HCT116 (cell line): ENCODE results near the gene LDLRAD4. TPM values are rescaled to one million over a fixed set of nuclear protein-coding genes. Genes with fewer than 3 reads are reported as not detected.

Experiments used
- ATAC-seq: fragments of 200-7000 bp; cut with Tn5 transposase; 2 replicates; pipeline ENCODE4 v1.9.1; 2020; ENCODE audit warnings: mild to moderate bottlenecking, moderate library complexity
- BruUV-seq: library from RNA; stranded (reverse); fragments of 400-500 nt; replicated peaks from 2 replicates; lab custom pipeline; 2021; lab: Mats Ljungman, UMichigan
- CTCF ChIA-PET: fragments of 300-600 bp; sonication (Branson Sonifier 250); formaldehyde crosslinking; loops from one replicate; lab custom pipeline; 2021; ENCODE audit warnings: antibody characterized with exemption; lab: Charles Lee
- POLR2A ChIA-PET: fragments of 300-600, 350-600 bp; sonication (Branson Sonifier 250); formaldehyde crosslinking; loops from one replicate; lab custom pipeline; 2021; ENCODE audit warnings: antibody characterized with exemption; lab: Charles Lee
- RAD21 ChIA-PET, 2 experiments: fragments of 300-600 bp; sonication (Branson Sonifier 250); formaldehyde crosslinking; loops; one replicate each; lab custom pipeline; 2023; ENCODE audit warnings: low total read pairs in 2 of 2; ENCODE audit not compliant: uncharacterized antibody in 2 of 2, unreplicated experiment in 2 of 2, low non-redundant PET in 1 of 2; lab: Charles Lee
- DNase-seq: peaks from one replicate; pipeline ENCODE4 v3.0.0-alpha.2; 2010; ENCODE audit warnings: low read depth, low spot score
- H2AFZ ChIP-seq: fragments of 200-600 bp; shearing (Covaris generic), sonication (generic); 2 replicates; pipeline ENCODE4 v1.6.1; 2017; ENCODE audit warnings: low read depth, mixed run types, mixed read lengths, antibody characterized with exemption, low read length; ENCODE audit not compliant: poor library complexity, severe bottlenecking
- H3K27ac ChIP-seq: 2 replicates; pipeline ENCODE4 v1.5.1; 2012; ENCODE audit warnings: low read depth, low read length
- H3K27me3 ChIP-seq: fragments of 200-600 bp; sonication (generic); 2 replicates; pipeline ENCODE4 v1.6.1; 2016; ENCODE audit warnings: mixed run types, low read length, mixed read lengths; ENCODE audit not compliant: insufficient read depth
- H3K36me3 ChIP-seq, 2 experiments: fragments of 200-500 bp in 1 of 2; fragments of 200-600 bp in 1 of 2; sonication (Bioruptor generic) in 1 of 2; sonication (generic) in 1 of 2; 2 replicates each; pipeline versions ENCODE4 v1.5.1 to v1.6.1; 2014 to 2016; ENCODE audit warnings: low read length in 2 of 2, inconsistent platforms in 1 of 2, mixed read lengths in 1 of 2, mixed run types in 1 of 2; ENCODE audit not compliant: insufficient read depth in 2 of 2, control insufficient read depth in 1 of 2
- H3K4me1 ChIP-seq, 2 experiments: fragments of 200-600 bp in 1 of 2; sonication (generic) in 1 of 2; 2 replicates each; pipeline versions ENCODE4 v1.5.1 to v1.6.1; 2012 to 2017; ENCODE audit warnings: low read length in 2 of 2, inconsistent platforms in 1 of 2, mild to moderate bottlenecking in 1 of 2, mixed read lengths in 1 of 2, mixed run types in 1 of 2, moderate library complexity in 1 of 2; ENCODE audit not compliant: insufficient read depth in 2 of 2, control insufficient read depth in 1 of 2
- H3K4me2 ChIP-seq: fragments of 200-600 bp; sonication (generic); 2 replicates; pipeline ENCODE4 v1.6.1; 2017; ENCODE audit warnings: mixed run types, low read length, mixed read lengths
- H3K4me3 ChIP-seq, 2 experiments: fragments of 200-600 bp in 1 of 2; sonication (generic) in 1 of 2; replicated peaks in 1 of 2; 2 replicates each; pipeline ENCODE4 v1.5.1; 2011 to 2016; ENCODE audit warnings: low read length in 2 of 2, control low read depth in 1 of 2, low read depth in 1 of 2, mild to moderate bottlenecking in 1 of 2, mixed read lengths in 1 of 2, mixed run types in 1 of 2
- H3K79me2 ChIP-seq: fragments of 200-600 bp; sonication (generic); 2 replicates; pipeline ENCODE4 v1.6.1; 2017; ENCODE audit warnings: mild to moderate bottlenecking, mixed run types, low read length, moderate library complexity, mixed read lengths; ENCODE audit not compliant: insufficient read depth
- H3K9ac ChIP-seq: fragments of 200-600 bp; sonication (generic); 2 replicates; pipeline ENCODE4 v1.6.1; 2016; ENCODE audit warnings: low read length, mixed read lengths
- H3K9me2 ChIP-seq: fragments of 200-600 bp; sonication (generic), shearing (Covaris generic); 2 replicates; pipeline ENCODE4 v1.6.1; 2017; ENCODE audit warnings: mixed run types, mild to moderate bottlenecking, moderate library complexity; ENCODE audit not compliant: insufficient read depth
- H3K9me3 ChIP-seq, 2 experiments: fragments of 200-500 bp in 1 of 2; fragments of 200-600 bp in 1 of 2; sonication (Bioruptor generic) in 1 of 2; sonication (generic) in 1 of 2; 2 replicates each; pipeline ENCODE4 v1.6.1; 2014 to 2017; ENCODE audit warnings: low read length in 2 of 2, mixed read lengths in 2 of 2, inconsistent platforms in 1 of 2, low read depth in 1 of 2, mild to moderate bottlenecking in 1 of 2, mixed run types in 1 of 2, moderate library complexity in 1 of 2; ENCODE audit not compliant: control insufficient read depth in 1 of 2, insufficient read depth in 1 of 2
- H4K20me1 ChIP-seq: fragments of 200-600 bp; sonication (generic), shearing (Covaris generic); 2 replicates; pipeline ENCODE4 v1.6.1; 2017; ENCODE audit warnings: mixed run types, mild to moderate bottlenecking, moderate library complexity; ENCODE audit not compliant: insufficient read depth
- CBX3 ChIP-seq: IDR thresholded peaks from 2 replicates; pipeline ENCODE4 v1.6.1; 2012; ENCODE audit warnings: low read depth
- CEBPB ChIP-seq: IDR thresholded peaks from 2 replicates; pipeline ENCODE4 v1.6.1; 2012; ENCODE audit warnings: low read depth
- CTCF ChIP-seq, 3 experiments: fragments of 200-600 bp in 1 of 3; sonication (generic) in 1 of 3; IDR thresholded peaks in 2 of 3; conservative IDR thresholded peaks in 1 of 3; 2 replicates each; pipeline ENCODE4 v1.5.1; 2012 to 2017; ENCODE audit warnings: low read depth in 2 of 3, low read length in 2 of 3, antibody characterized with exemption in 1 of 3, borderline replicate concordance in 1 of 3, control low read depth in 1 of 3, mild to moderate bottlenecking in 1 of 3, mixed read lengths in 1 of 3, mixed run types in 1 of 3, moderate library complexity in 1 of 3; ENCODE audit not compliant: insufficient read depth in 1 of 3
- EGR1 ChIP-seq: IDR thresholded peaks from 2 replicates; pipeline ENCODE4 v1.6.1; 2012; ENCODE audit warnings: low read depth
- EZH2phosphoT487 ChIP-seq: fragments of 200-600 bp; IDR thresholded peaks from 2 replicates; pipeline ENCODE4 v1.6.1; 2018; ENCODE audit warnings: antibody characterized with exemption, borderline replicate concordance
- FOSL1 ChIP-seq: IDR thresholded peaks from 2 replicates; pipeline ENCODE4 v1.6.1; 2012; ENCODE audit warnings: low read depth
- POLR2AphosphoS5 ChIP-seq: IDR thresholded peaks from 2 replicates; pipeline ENCODE4 v1.6.1; 2011; ENCODE audit warnings: mild to moderate bottlenecking, low read depth, low read length, moderate library complexity
- REST ChIP-seq: IDR thresholded peaks from 2 replicates; pipeline ENCODE4 v1.6.1; 2012; ENCODE audit warnings: low read depth
- SIN3A ChIP-seq: IDR thresholded peaks from 2 replicates; pipeline ENCODE4 v1.6.1; 2012; ENCODE audit warnings: low read depth
- SP1 ChIP-seq: IDR thresholded peaks from 2 replicates; pipeline ENCODE4 v1.6.1; 2012; ENCODE audit warnings: low read depth
- SRF ChIP-seq: IDR thresholded peaks from 2 replicates; pipeline ENCODE4 v1.6.1; 2012; ENCODE audit warnings: low read depth
- TCF7L2 ChIP-seq: IDR thresholded peaks from 2 replicates; pipeline ENCODE4 v1.7.0; 2011; ENCODE audit warnings: borderline replicate concordance, inconsistent platforms; ENCODE audit not compliant: insufficient read depth, insufficient read length; ENCODE audit errors: extremely low read depth
- YY1 ChIP-seq: IDR thresholded peaks from 2 replicates; pipeline ENCODE4 v1.6.1; 2011; ENCODE audit warnings: low read length, low read depth, moderate library complexity, mild to moderate bottlenecking; ENCODE audit not compliant: insufficient replicate concordance; ENCODE audit errors: extremely low read depth
- ZBTB33 ChIP-seq: IDR thresholded peaks from 2 replicates; pipeline ENCODE4 v1.6.1; 2011; ENCODE audit warnings: mild to moderate bottlenecking, low read length, moderate library complexity; ENCODE audit not compliant: insufficient replicate concordance; ENCODE audit errors: extremely low read depth
- ZFX ChIP-seq: fragments of 450-650 bp; IDR thresholded peaks from 2 replicates; pipeline ENCODE4 v1.6.1; 2017
- ZNF274 ChIP-seq: fragments of 200-500 bp; sonication (Bioruptor generic); IDR thresholded peaks from 2 replicates; pipeline ENCODE4 v1.6.1; 2014; ENCODE audit warnings: mild to moderate bottlenecking, low read depth, low read length, inconsistent platforms
- intact Hi-C: fragments of 100-400 bp; cut with micrococcal nuclease; formaldehyde crosslinking; loops from 2 replicates; pipeline ENCODE4 v1.10.0; 2022
- total RNA-seq: library from RNA; stranded (reverse); gene quantifications from one replicate; pipeline ENCODE4 v1.2.1, GENCODE V29; 2021; ENCODE audit not compliant: unreplicated experiment

LDLRAD4 gene
- total RNA-seq, 1 experiment from 2014 or later = 1.2 TPM

- Histone ChIP-seq H3K79me2 (no peaks in the 10 kb centered on the region), H2AFZ (no peak overlapping the region), H3K4me2 (no peak overlapping the region)
- RAD21 ChIA-PET = no interaction called here
- BruUV-seq = no TSS peak
- no peak for TF ChIP-seq SIN3A
- TF ChIP-seq CBX3 = no peak
- TF ChIP-seq SP1 = no peak
- no peak for TF ChIP-seq SRF
- no peak for TF ChIP-seq POLR2AphosphoS5
- no peak for TF ChIP-seq ZNF274
- TF ChIP-seq CEBPB = no peak
- TF ChIP-seq TCF7L2 = no peak
- no peak for TF ChIP-seq EGR1
- TF ChIP-seq YY1 = no peak
- TF ChIP-seq CTCF (IDR thresholded peaks at IDR 0.05 in 2 of 3, conservative IDR thresholded peaks at IDR 0.05 in 1 of 3; ENCODE audit: borderline replicate concordance in 1 of 3, insufficient read depth in 1 of 3, low read depth in 2 of 3, low read length in 2 of 3) = no peak
- no peak for TF ChIP-seq FOSL1
- TF ChIP-seq REST = no peak
- TF ChIP-seq ZBTB33 = no peak
- no peak for TF ChIP-seq ZFX
- TF ChIP-seq EZH2phosphoT487 = no peak
- TF ChIP-seq, all 23 proteins: peak for 0
- intact Hi-C loops = no loop called here
- Histone ChIP-seq H3K4me1 (no peaks in the 10 kb centered on the region), H3K9me2 (no peaks in the 10 kb centered on the region), H3K4me3 (no peak overlapping the region), H3K27ac (no peak overlapping the region), H3K9ac (no peak overlapping the region), H3K36me3 (no peaks in the 10 kb centered on the region), H4K20me1 (no peaks in the 10 kb centered on the region), H3K27me3 (peaks cover 3% of the 10 kb centered on the region; the same call in 1 of the 2 replicates), H3K9me3 (no peaks in the 10 kb centered on the region)
- ChIA-PET CTCF (no interaction called here), POLR2A (no interaction called here)
- DNase-seq (no peak), ATAC-seq (no peak)
Observed at GRCh38 chr18:13491138-13491537, 272.6 kb downstream of the LDLRAD4 start.
